HCT116 (cell line): ENCODE measurements around the gene GRHL3. TPM values are rescaled to one million over a fixed set of nuclear protein-coding genes. Genes with fewer than 3 reads are reported as not detected.

Experiments
- ATAC-seq: fragments of 200-7000 bp; cut with Tn5 transposase; 2 replicates; pipeline ENCODE4 v1.9.1; 2020; ENCODE audit warnings: mild to moderate bottlenecking, moderate library complexity
- BruUV-seq: library from RNA; stranded (reverse); fragments of 400-500 nt; replicated peaks from 2 replicates; lab custom pipeline; 2021; lab: Mats Ljungman, UMichigan
- CTCF ChIA-PET: fragments of 300-600 bp; sonication (Branson Sonifier 250); formaldehyde crosslinking; loops from one replicate; lab custom pipeline; 2021; ENCODE audit warnings: antibody characterized with exemption; lab: Charles Lee
- POLR2A ChIA-PET: fragments of 300-600, 350-600 bp; sonication (Branson Sonifier 250); formaldehyde crosslinking; loops from one replicate; lab custom pipeline; 2021; ENCODE audit warnings: antibody characterized with exemption; lab: Charles Lee
- RAD21 ChIA-PET, 2 experiments: fragments of 300-600 bp; sonication (Branson Sonifier 250); formaldehyde crosslinking; loops; one replicate each; lab custom pipeline; 2023; ENCODE audit warnings: low total read pairs in 2 of 2; ENCODE audit not compliant: uncharacterized antibody in 2 of 2, unreplicated experiment in 2 of 2, low non-redundant PET in 1 of 2; lab: Charles Lee
- DNase-seq: peaks from one replicate; pipeline ENCODE4 v3.0.0-alpha.2; 2010; ENCODE audit warnings: low read depth, low spot score
- H2AFZ ChIP-seq: fragments of 200-600 bp; shearing (Covaris generic), sonication (generic); 2 replicates; pipeline ENCODE4 v1.6.1; 2017; ENCODE audit warnings: low read depth, mixed run types, mixed read lengths, antibody characterized with exemption, low read length; ENCODE audit not compliant: poor library complexity, severe bottlenecking
- H3K27ac ChIP-seq: 2 replicates; pipeline ENCODE4 v1.5.1; 2012; ENCODE audit warnings: low read depth, low read length
- H3K27me3 ChIP-seq: fragments of 200-600 bp; sonication (generic); 2 replicates; pipeline ENCODE4 v1.6.1; 2016; ENCODE audit warnings: mixed run types, low read length, mixed read lengths; ENCODE audit not compliant: insufficient read depth
- H3K36me3 ChIP-seq, 2 experiments: fragments of 200-500 bp in 1 of 2; fragments of 200-600 bp in 1 of 2; sonication (Bioruptor generic) in 1 of 2; sonication (generic) in 1 of 2; 2 replicates each; pipeline versions ENCODE4 v1.5.1 to v1.6.1; 2014 to 2016; ENCODE audit warnings: low read length in 2 of 2, inconsistent platforms in 1 of 2, mixed read lengths in 1 of 2, mixed run types in 1 of 2; ENCODE audit not compliant: insufficient read depth in 2 of 2, control insufficient read depth in 1 of 2
- H3K4me1 ChIP-seq, 2 experiments: fragments of 200-600 bp in 1 of 2; sonication (generic) in 1 of 2; 2 replicates each; pipeline versions ENCODE4 v1.5.1 to v1.6.1; 2012 to 2017; ENCODE audit warnings: low read length in 2 of 2, inconsistent platforms in 1 of 2, mild to moderate bottlenecking in 1 of 2, mixed read lengths in 1 of 2, mixed run types in 1 of 2, moderate library complexity in 1 of 2; ENCODE audit not compliant: insufficient read depth in 2 of 2, control insufficient read depth in 1 of 2
- H3K4me2 ChIP-seq: fragments of 200-600 bp; sonication (generic); 2 replicates; pipeline ENCODE4 v1.6.1; 2017; ENCODE audit warnings: mixed run types, low read length, mixed read lengths
- H3K4me3 ChIP-seq, 2 experiments: fragments of 200-600 bp in 1 of 2; sonication (generic) in 1 of 2; replicated peaks in 1 of 2; 2 replicates each; pipeline ENCODE4 v1.5.1; 2011 to 2016; ENCODE audit warnings: low read length in 2 of 2, control low read depth in 1 of 2, low read depth in 1 of 2, mild to moderate bottlenecking in 1 of 2, mixed read lengths in 1 of 2, mixed run types in 1 of 2
- H3K79me2 ChIP-seq: fragments of 200-600 bp; sonication (generic); 2 replicates; pipeline ENCODE4 v1.6.1; 2017; ENCODE audit warnings: mild to moderate bottlenecking, mixed run types, low read length, moderate library complexity, mixed read lengths; ENCODE audit not compliant: insufficient read depth
- H3K9ac ChIP-seq: fragments of 200-600 bp; sonication (generic); 2 replicates; pipeline ENCODE4 v1.6.1; 2016; ENCODE audit warnings: low read length, mixed read lengths
- H3K9me2 ChIP-seq: fragments of 200-600 bp; sonication (generic), shearing (Covaris generic); 2 replicates; pipeline ENCODE4 v1.6.1; 2017; ENCODE audit warnings: mixed run types, mild to moderate bottlenecking, moderate library complexity; ENCODE audit not compliant: insufficient read depth
- H3K9me3 ChIP-seq, 2 experiments: fragments of 200-500 bp in 1 of 2; fragments of 200-600 bp in 1 of 2; sonication (Bioruptor generic) in 1 of 2; sonication (generic) in 1 of 2; 2 replicates each; pipeline ENCODE4 v1.6.1; 2014 to 2017; ENCODE audit warnings: low read length in 2 of 2, mixed read lengths in 2 of 2, inconsistent platforms in 1 of 2, low read depth in 1 of 2, mild to moderate bottlenecking in 1 of 2, mixed run types in 1 of 2, moderate library complexity in 1 of 2; ENCODE audit not compliant: control insufficient read depth in 1 of 2, insufficient read depth in 1 of 2
- H4K20me1 ChIP-seq: fragments of 200-600 bp; sonication (generic), shearing (Covaris generic); 2 replicates; pipeline ENCODE4 v1.6.1; 2017; ENCODE audit warnings: mixed run types, mild to moderate bottlenecking, moderate library complexity; ENCODE audit not compliant: insufficient read depth
- ATF3 ChIP-seq: IDR thresholded peaks from 2 replicates; pipeline ENCODE4 v1.6.1; 2012
- CTCF ChIP-seq, 3 experiments: fragments of 200-600 bp in 1 of 3; sonication (generic) in 1 of 3; IDR thresholded peaks in 2 of 3; conservative IDR thresholded peaks in 1 of 3; 2 replicates each; pipeline ENCODE4 v1.5.1; 2012 to 2017; ENCODE audit warnings: low read depth in 2 of 3, low read length in 2 of 3, antibody characterized with exemption in 1 of 3, borderline replicate concordance in 1 of 3, control low read depth in 1 of 3, mild to moderate bottlenecking in 1 of 3, mixed read lengths in 1 of 3, mixed run types in 1 of 3, moderate library complexity in 1 of 3; ENCODE audit not compliant: insufficient read depth in 1 of 3
- EGR1 ChIP-seq: IDR thresholded peaks from 2 replicates; pipeline ENCODE4 v1.6.1; 2012; ENCODE audit warnings: low read depth
- ELF1 ChIP-seq: IDR thresholded peaks from 2 replicates; pipeline ENCODE4 v1.6.1; 2012; ENCODE audit warnings: low read depth, borderline replicate concordance
- EZH2 ChIP-seq: fragments of 200-600 bp; sonication (generic); IDR thresholded peaks from 2 replicates; pipeline ENCODE4 v1.6.1; 2017; ENCODE audit warnings: antibody characterized with exemption, mixed run types
- JUND ChIP-seq: IDR thresholded peaks from 2 replicates; pipeline ENCODE4 v1.6.1; 2012
- MAX ChIP-seq: IDR thresholded peaks from 2 replicates; pipeline ENCODE4 v1.6.1; 2012
- POLR2A ChIP-seq: IDR thresholded peaks from 2 replicates; pipeline ENCODE4 v1.7.0; 2011; ENCODE audit warnings: borderline replicate concordance; ENCODE audit not compliant: insufficient read depth, insufficient read length; ENCODE audit errors: extremely low read depth
- RAD21 ChIP-seq: IDR thresholded peaks from 2 replicates; pipeline ENCODE4 v1.6.1; 2012; ENCODE audit warnings: low read depth, mild to moderate bottlenecking
- REST ChIP-seq: IDR thresholded peaks from 2 replicates; pipeline ENCODE4 v1.6.1; 2012; ENCODE audit warnings: low read depth
- SRF ChIP-seq: IDR thresholded peaks from 2 replicates; pipeline ENCODE4 v1.6.1; 2012; ENCODE audit warnings: low read depth
- TCF7L2 ChIP-seq: IDR thresholded peaks from 2 replicates; pipeline ENCODE4 v1.7.0; 2011; ENCODE audit warnings: borderline replicate concordance, inconsistent platforms; ENCODE audit not compliant: insufficient read depth, insufficient read length; ENCODE audit errors: extremely low read depth
- ZFX ChIP-seq: fragments of 450-650 bp; IDR thresholded peaks from 2 replicates; pipeline ENCODE4 v1.6.1; 2017
- ZNF274 ChIP-seq: fragments of 200-500 bp; sonication (Bioruptor generic); IDR thresholded peaks from 2 replicates; pipeline ENCODE4 v1.6.1; 2014; ENCODE audit warnings: mild to moderate bottlenecking, low read depth, low read length, inconsistent platforms
- intact Hi-C: fragments of 100-400 bp; cut with micrococcal nuclease; formaldehyde crosslinking; loops from 2 replicates; pipeline ENCODE4 v1.10.0; 2022
- total RNA-seq: library from RNA; stranded (reverse); gene quantifications from one replicate; pipeline ENCODE4 v1.2.1, GENCODE V29; 2021; ENCODE audit not compliant: unreplicated experiment

Gene GRHL3
- total RNA-seq, 1 experiment from 2014 or later: 1.0 TPM

- H3K9me2 ChIP-seq: no peaks in the 10 kb centered on the region
- H4K20me1 ChIP-seq: no peaks in the 10 kb centered on the region
- DNase-seq (no peak), ATAC-seq (no peak)
- ChIA-PET POLR2A (no interaction called here), CTCF (no interaction called here), RAD21 (no interaction called here)
- no peak overlapping the region for H3K4me3 ChIP-seq
- no peaks in the 10 kb centered on the region for H3K36me3 ChIP-seq
- H3K27ac ChIP-seq: no peak overlapping the region
- BruUV-seq: no TSS peak
- H3K4me2 ChIP-seq: no peak overlapping the region
- H3K9me3 ChIP-seq: no peaks in the 10 kb centered on the region
- TF ChIP-seq REST: no peak
- no peak for TF ChIP-seq EGR1
- TF ChIP-seq POLR2A: no peak
- TF ChIP-seq ATF3: no peak
- no peak for TF ChIP-seq ELF1
- TF ChIP-seq ZFX: no peak
- no peak for TF ChIP-seq RAD21
- TF ChIP-seq SRF: no peak
- no peak for TF ChIP-seq ZNF274
- TF ChIP-seq JUND: no peak
- no peak for TF ChIP-seq TCF7L2
- no peak for TF ChIP-seq EZH2
- no peak for TF ChIP-seq CTCF (IDR thresholded peaks at IDR 0.05 in 2 of 3, conservative IDR thresholded peaks at IDR 0.05 in 1 of 3; ENCODE audit: borderline replicate concordance in 1 of 3, insufficient read depth in 1 of 3, low read depth in 2 of 3, low read length in 2 of 3)
- TF ChIP-seq MAX: no peak
- H3K9ac ChIP-seq: no peak overlapping the region
- H3K79me2 ChIP-seq: no peaks in the 10 kb centered on the region
- H2AFZ ChIP-seq: no peak overlapping the region
- intact Hi-C loops: no loop called here
- H3K27me3 ChIP-seq: peaks cover 72% of the 10 kb centered on the region; the same call in 1 of the 2 replicates
- H3K4me1 ChIP-seq: peaks cover 8 to 41% of the 10 kb centered on the region in 2 experiments
These were observed 8.7 kb downstream of the GRHL3 start for GRCh38 chr1:24327891-24328290.
